Dermis blood vessel endothelial cell (primary cell): Measurements from ENCODE around the gene MCOLN3. TPM values are rescaled to one million over a fixed set of nuclear protein-coding genes. Genes with fewer than 3 reads are reported as not detected.
"Not testable (repeated sequence)": the region's sequence is repeated elsewhere in the genome, so short reads cannot be mapped to it uniquely, and the experiment has no call there.

Experiments
- DNase-seq: peaks from one replicate; pipeline ENCODE4 v3.0.0; 2010
- total RNA-seq: library from RNA; depleted of rRNA; stranded (reverse); fragments of >200 nt; gene quantifications from 2 replicates; pipeline ENCODE4 v1.2.3, GENCODE V29; 2014

The MCOLN3 gene
- total RNA-seq, 1 donor from 2014 or later: not detected

GRCh38 chr1:85047472-85048295, 616 bp downstream of the MCOLN3 start:
- DNase-seq: no peak

- DNase-seq: no peak
Observed at GRCh38 chr1:85047144-85047471, 1.2 kb downstream of the MCOLN3 start.

GRCh38 chr1:85042413-85042812, 5.9 kb downstream of the MCOLN3 start:
- DNase-seq: no peak

GRCh38 chr1:85041793-85042192, 6.5 kb downstream of the MCOLN3 start:
- no peak for DNase-seq

GRCh38 chr1:85033221-85033620, 15.1 kb downstream of the MCOLN3 start:
- DNase-seq: no peak

- DNase-seq: no peak
Observed at GRCh38 chr1:85030536-85030935, 17.8 kb downstream of the MCOLN3 start.

- no peak for DNase-seq
Observed at GRCh38 chr1:85028151-85028550, 20.1 kb downstream of the MCOLN3 start.

GRCh38 chr1:85027242-85027983, 20.9 kb downstream of the MCOLN3 start:
- no peak for DNase-seq

GRCh38 chr1:85025940-85026339, 22.4 kb downstream of the MCOLN3 start:
- DNase-seq: no peak

GRCh38 chr1:85024736-85025135, 23.6 kb downstream of the MCOLN3 start:
- no peak for DNase-seq

GRCh38 chr1:85022700-85023099, 25.6 kb downstream of the MCOLN3 start:
- DNase-seq: no peak

GRCh38 chr1:85019994-85020393, 28.3 kb downstream of the MCOLN3 start:
- no peak for DNase-seq

GRCh38 chr1:85015826-85016225, 32.5 kb downstream of the MCOLN3 start:
- no peak for DNase-seq

GRCh38 chr1:85005641-85006040, 42.7 kb downstream of the MCOLN3 start:
- not testable (repeated sequence) for DNase-seq

GRCh38 chr1:85001742-85002141, 46.6 kb downstream of the MCOLN3 start:
- DNase-seq: no peak

GRCh38 chr1:84998642-84999280, 49.5 kb downstream of the MCOLN3 start:
- no peak for DNase-seq

- peak; percentile 4 for DNase-seq
Observed at GRCh38 chr1:84997667-84998600, 50.4 kb downstream of the MCOLN3 start.

GRCh38 chr1:84996846-84997666, 51.2 kb downstream of the MCOLN3 start, which contains the start of gene MCOLN2:
TSS of gene MCOLN2 (minus strand) at chr1:84997113. CDS start at chr1:84996872, 241 bp downstream.
- DNase-seq: peak; percentile 9

- no peak for DNase-seq
Observed at GRCh38 chr1:84995484-84996334, 52.6 kb downstream of the MCOLN3 start.
